NCI-H1417 (cell line): ENCODE measurements around the gene DLL1.

Source experiments
- DNase-seq, 3 experiments: peaks; one replicate each; lab custom pipeline; 2025; lab: John Stamatoyannopoulos, UW

Gene DLL1

DNA sequence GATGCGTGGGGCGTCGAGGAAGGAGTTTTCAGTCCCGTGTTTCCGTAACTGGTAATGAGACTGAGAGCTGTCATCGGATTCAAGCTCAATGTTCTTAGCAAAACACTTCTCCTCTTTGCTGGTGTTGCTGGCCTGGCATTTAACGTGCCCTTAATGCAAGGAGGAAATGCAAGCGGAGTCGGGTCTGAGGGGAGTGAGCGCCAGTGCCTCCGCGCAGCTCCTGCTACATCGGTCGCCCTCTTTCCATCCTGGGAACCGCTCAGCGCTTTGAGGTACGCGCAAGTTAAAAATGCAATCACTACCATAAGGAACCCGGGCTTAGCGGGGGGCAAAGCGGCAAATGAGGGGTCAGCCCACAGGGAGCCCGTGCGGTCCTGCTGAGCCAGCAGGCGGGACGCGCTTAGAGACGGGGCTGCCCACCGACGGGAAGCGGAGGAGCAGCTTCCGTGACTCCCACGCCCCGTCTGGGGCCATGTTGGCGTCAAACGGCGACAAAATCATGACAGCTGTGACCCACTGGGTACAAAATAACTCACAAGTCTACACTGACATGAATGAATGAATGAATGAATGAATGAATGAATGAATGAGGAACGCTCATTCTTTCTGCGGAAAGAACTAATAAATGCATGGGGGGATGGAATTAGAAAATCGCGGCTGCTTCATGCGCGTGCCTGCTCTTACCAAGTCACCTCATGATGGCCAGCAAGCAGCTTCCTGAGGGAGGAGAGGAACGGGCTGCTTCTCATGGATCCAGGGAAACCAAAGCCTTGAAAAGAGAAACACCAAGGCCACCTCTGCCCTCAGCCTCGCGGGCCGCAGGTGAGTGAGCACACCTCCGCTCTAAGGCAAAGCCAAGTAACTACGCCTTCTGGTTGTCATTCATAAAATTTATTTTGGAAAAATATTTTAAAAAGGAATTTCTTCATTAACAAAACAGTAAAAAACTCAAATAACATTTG lies 9.3 kb downstream of the DLL1 start:
- peak in 1 of 3 experiments; percentile 47 for DNase-seq

DNA sequence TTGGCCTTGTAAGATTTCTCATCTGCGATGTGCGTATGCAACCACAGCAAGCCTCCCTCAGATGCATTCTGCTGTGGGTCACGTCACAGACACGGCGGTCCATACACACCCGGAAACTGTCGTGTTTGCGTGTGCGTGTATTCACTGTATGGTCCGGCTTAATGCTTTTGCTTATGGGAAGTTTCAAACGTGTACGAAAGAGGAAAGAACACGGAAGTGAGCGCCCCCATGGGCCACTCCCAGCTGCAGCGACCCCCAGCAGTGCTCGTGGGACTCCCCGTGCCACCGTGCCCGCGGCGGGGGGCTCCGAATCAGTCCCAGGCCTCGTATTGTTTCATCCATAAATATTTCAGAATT lies 10.2 kb downstream of the DLL1 start:
- no peak for DNase-seq

DNA sequence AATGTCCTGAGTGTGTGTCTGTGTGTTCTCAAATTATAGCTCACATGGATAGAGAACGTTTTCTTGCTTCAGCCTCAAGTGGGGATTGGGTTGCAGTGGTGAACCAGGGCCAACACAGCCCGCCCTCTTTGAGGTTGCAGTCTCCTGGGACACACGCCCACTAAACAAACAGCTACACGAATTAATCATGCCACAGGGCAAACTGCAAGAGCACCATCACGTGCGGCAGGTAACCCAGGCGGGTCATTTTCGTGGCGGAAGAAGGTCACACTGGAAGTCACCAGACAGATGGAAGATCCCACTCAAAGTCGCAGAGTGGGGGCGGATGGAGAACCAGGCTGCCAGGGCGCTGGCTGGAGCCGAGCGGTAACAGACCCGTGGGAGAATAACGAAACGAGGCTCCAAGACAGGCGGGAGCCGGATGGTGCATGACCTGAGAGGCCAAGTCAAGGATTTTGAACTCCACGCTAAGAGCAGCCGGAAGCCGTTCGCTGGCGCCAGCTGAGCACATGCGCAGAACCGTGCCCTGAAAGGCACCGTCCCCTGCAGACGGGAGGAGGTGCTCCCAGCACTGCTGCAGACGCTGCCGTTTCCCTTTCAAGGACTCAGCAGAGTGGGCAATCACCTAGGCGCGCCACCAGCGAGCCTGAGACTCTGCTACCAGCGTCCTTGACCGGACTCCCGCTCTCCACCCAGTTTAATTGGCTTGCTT lies 10.7 kb downstream of the DLL1 start:
- peak; percentile 96 to 98 (median 97) for DNase-seq

DNA sequence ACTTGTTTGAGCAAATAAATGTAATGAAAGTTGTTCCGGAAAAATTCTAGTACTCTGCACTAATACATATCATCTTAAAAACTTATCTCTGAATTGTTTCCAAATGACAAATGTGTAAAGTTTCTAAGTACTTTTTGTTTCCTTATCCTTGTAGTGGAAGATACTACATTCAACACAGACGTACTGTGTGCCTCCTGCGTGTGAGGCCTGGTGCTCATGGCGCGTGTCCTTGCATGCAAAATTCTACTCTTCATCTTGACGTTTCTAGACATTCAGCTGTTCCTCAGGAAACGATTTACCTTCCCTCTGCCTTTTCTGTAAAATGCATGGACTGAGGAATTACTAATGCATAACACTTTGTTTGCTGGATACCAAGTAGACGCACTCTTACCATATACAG lies 11.5 kb downstream of the DLL1 start:
- no peak for DNase-seq

DNA sequence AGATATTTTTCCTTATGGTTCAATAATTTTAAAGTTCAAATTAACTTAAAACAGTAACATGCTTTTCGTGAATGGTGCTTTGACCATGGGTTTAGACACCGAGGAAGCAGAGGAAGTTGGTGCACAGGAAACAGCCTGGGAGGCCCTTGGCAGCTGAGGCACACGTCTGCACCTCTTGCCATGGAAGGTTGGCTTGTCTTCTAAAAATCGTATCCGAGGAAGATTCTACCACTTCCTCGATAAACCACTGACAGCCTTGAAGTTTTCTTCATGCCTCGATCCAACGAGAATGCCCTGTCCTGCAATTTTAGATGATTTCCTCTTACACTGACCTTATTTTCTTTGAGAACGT lies 12.2 kb downstream of the DLL1 start:
- no peak for DNase-seq

- DNase-seq, result no peak
These were observed 12.8 kb downstream of the DLL1 start for GRCh38 chr6:170277893-170278742.

DNA sequence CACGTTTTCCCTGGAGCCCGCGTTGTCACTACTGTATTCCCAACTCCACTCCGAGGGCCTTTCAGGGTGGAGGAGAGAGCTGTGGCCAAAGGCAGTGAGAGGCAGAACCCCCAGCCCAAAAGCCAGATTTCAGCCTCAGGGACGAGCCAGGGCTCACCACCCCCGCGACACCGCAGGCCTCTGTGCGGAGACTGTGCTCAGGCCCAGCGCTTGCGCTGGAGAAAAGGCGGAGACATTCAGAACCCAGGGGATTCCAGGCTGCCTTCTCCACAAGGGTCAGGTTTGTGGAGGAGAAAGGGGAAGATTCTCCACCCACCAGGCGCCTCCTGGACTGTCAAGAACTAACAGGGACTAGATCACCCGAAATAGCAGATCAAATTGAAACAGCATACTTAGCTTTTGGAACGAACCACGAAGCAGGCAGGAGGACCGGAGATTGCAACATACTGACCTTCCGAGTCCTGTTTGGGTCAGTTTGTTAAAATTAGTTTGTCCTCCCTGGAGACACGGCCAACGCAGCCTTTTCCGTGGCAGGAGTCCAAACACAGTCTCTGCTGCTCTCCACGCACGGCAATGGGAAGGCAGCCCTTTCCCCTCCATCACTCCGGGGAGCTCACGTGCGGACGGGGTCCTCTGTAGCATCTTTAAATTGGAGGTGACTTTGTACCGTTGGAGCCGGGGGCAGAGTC lies 14.4 kb downstream of the DLL1 start:
- DNase-seq, result no peak

- DNase-seq, result no peak
These were observed 15.9 kb downstream of the DLL1 start for GRCh38 chr6:170274713-170275560.

GRCh38 chr6:170273681-170274080 lies 17.2 kb downstream of the DLL1 start:
- no peak for DNase-seq

DNA sequence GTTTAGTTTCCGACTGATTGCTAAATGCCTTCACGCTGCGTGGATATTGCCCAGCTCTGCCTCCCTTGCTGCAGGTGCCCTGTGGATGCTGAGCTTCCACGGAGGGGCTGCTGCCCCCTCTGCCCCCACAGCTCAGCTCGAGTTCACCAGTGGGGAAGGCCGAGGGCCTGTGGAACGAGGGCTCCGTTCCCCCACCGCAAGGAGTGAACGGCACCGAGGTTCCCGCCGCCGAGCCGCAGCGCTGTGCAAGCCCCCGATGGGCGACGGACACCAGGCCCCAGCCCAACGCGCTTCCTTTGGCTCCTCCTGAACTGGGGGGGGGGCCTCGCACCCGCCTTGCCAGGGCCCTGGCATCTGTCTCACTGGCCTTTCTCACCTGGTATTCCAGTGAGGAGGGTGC lies 17.7 kb downstream of the DLL1 start:
- DNase-seq, result no peak

- no peak for DNase-seq
These were observed 18.4 kb downstream of the DLL1 start for GRCh38 chr6:170272341-170273065.

- no peak for DNase-seq
These were observed 19.0 kb downstream of the DLL1 start for GRCh38 chr6:170271771-170272314.

- no peak for DNase-seq
These were observed 19.8 kb downstream of the DLL1 start for GRCh38 chr6:170270984-170271593.

- peak; percentile 23 to 64 (median 49) for DNase-seq
These were observed 20.9 kb downstream of the DLL1 start for GRCh38 chr6:170269846-170270541.

GRCh38 chr6:170269151-170269845 lies 21.6 kb downstream of the DLL1 start:
- peak; percentile 91 to 96 (median 94) for DNase-seq

- DNase-seq, result peak; percentile 50 to 73 (median 69)
These were observed 22.4 kb downstream of the DLL1 start for GRCh38 chr6:170268216-170269129.

DNA sequence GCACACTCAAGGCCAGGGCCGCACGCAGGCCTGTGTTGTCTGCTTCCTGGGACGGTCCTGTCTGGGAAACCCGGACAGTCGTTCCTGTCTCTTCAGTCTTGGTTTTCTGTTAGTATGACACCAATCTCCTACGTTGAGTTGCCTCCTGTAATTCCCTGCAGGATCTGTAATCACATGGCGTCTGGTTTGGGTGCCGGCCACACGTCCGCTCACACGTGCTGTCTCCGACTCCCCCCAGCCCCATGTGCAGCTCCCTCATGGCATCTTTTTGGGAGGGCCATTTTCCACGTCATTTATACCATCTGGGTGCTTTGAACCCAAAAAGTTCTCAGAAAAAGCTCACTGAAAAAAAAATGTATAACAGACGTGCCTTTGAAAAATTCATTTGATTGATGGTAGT lies 23.2 kb downstream of the DLL1 start:
- no peak for DNase-seq
